PC-3 (cell line): ENCODE data around the gene PPM1L. TPM values are rescaled to one million over a fixed set of nuclear protein-coding genes. Genes with fewer than 3 reads are reported as not detected.

Experiments
- ATAC-seq: fragments of 200-7000 bp; cut with Tn5 transposase; 2 replicates; pipeline ENCODE4 v1.9.1; 2020; ENCODE audit warnings: mild to moderate bottlenecking, moderate library complexity
- BruUV-seq: library from RNA; stranded (reverse); fragments of 400-500 nt; replicated peaks from 2 replicates; lab custom pipeline; 2021; lab: Mats Ljungman, UMichigan
- CTCF ChIA-PET: fragments of 300-600 bp; sonication (Branson Sonifier 250); formaldehyde crosslinking; loops from one replicate; lab custom pipeline; 2022; ENCODE audit warnings: antibody characterized with exemption; lab: Charles Lee
- POLR2A ChIA-PET: fragments of 300-600 bp; sonication (Branson Sonifier 250); formaldehyde crosslinking; loops from one replicate; lab custom pipeline; 2022; ENCODE audit warnings: antibody characterized with exemption; ENCODE audit not compliant: unreplicated experiment; lab: Charles Lee
- DNase-seq: peaks from one replicate; pipeline ENCODE4 v3.0.0-alpha.2; 2015
- H2AFZ ChIP-seq: fragments of 300-600 bp; sonication (generic); 2 replicates; pipeline ENCODE4 v1.6.0; 2016; ENCODE audit warnings: antibody characterized with exemption, low read length
- H3F3A ChIP-seq: fragments of 300-600 bp; sonication (generic); one replicate; pipeline ENCODE4 v1.6.0; 2017; ENCODE audit warnings: antibody characterized with exemption, low read length, control low read depth, mild to moderate bottlenecking; ENCODE audit not compliant: unreplicated experiment
- H3K27ac ChIP-seq: fragments of 300-600 bp; sonication (generic); 2 replicates; pipeline ENCODE4 v1.5.1; 2016; ENCODE audit warnings: mild to moderate bottlenecking, low read length
- H3K27me3 ChIP-seq: fragments of 300-600 bp; sonication (generic); 2 replicates; pipeline ENCODE4 v1.6.1; 2016; ENCODE audit warnings: low read length, mixed read lengths
- H3K36me3 ChIP-seq: fragments of 300-600 bp; sonication (generic); 2 replicates; pipeline ENCODE4 v1.6.1; 2016; ENCODE audit warnings: low read depth, mixed run types, low read length, mixed read lengths
- H3K4me1 ChIP-seq: fragments of 300-600 bp; sonication (generic); 2 replicates; pipeline ENCODE4 v1.5.1; 2016; ENCODE audit warnings: low read length; ENCODE audit not compliant: insufficient read depth
- H3K4me2 ChIP-seq: fragments of 300-600 bp; sonication (generic); 2 replicates; pipeline ENCODE4 v1.6.0; 2016; ENCODE audit warnings: low read length
- H3K4me3 ChIP-seq: fragments of 300-600 bp; sonication (generic); 2 replicates; pipeline ENCODE4 v1.5.1; 2016; ENCODE audit warnings: mild to moderate bottlenecking, low read length, mixed read lengths
- H3K79me2 ChIP-seq: fragments of 300-600 bp; sonication (generic); 2 replicates; pipeline ENCODE4 v1.6.1; 2017; ENCODE audit warnings: low read length, mixed read lengths
- H3K9ac ChIP-seq: fragments of 300-600 bp; sonication (generic); 2 replicates; pipeline ENCODE4 v1.6.0; 2016; ENCODE audit warnings: mild to moderate bottlenecking, low read length
- H3K9me2 ChIP-seq: fragments of 300-600 bp; sonication (generic); replicated peaks from 2 replicates; pipeline ENCODE4 v1.6.1; 2016; ENCODE audit warnings: mixed run types, low read length, mixed read lengths
- H3K9me3 ChIP-seq: fragments of 300-600 bp; sonication (generic); 2 replicates; pipeline ENCODE4 v1.6.1; 2016; ENCODE audit warnings: low read length, mixed read lengths
- H4K20me1 ChIP-seq: fragments of 300-600 bp; sonication (generic); 2 replicates; pipeline ENCODE4 v1.6.1; 2016; ENCODE audit warnings: low read length, mixed read lengths
- EZH2 ChIP-seq: fragments of 300-600 bp; sonication (generic); IDR thresholded peaks from one replicate; pipeline ENCODE4 v1.6.1; 2017; ENCODE audit warnings: antibody characterized with exemption, mild to moderate bottlenecking, low read length; ENCODE audit not compliant: unreplicated experiment
- EZH2phosphoT487 ChIP-seq: fragments of 300-600 bp; sonication (generic); IDR thresholded peaks from 2 replicates; pipeline ENCODE4 v1.6.1; 2018; ENCODE audit warnings: mild to moderate bottlenecking, antibody characterized with exemption, low read length, borderline replicate concordance
- intact Hi-C: fragments of 100-400 bp; cut with micrococcal nuclease; formaldehyde crosslinking; loops from 2 replicates; pipeline ENCODE4 v1.9.0; 2023
- total RNA-seq: library from RNA; depleted of rRNA; stranded (reverse); fragments of >200 nt; gene quantifications from 2 replicates; pipeline ENCODE4 v1.2.3, GENCODE V29; 2014
- TF ChIP-seq, protein P1 (sequence below): fragments of 300-600 bp; sonication (generic); conservative IDR thresholded peaks from 2 replicates; pipeline ENCODE4 v1.5.1; 2017; ENCODE audit warnings: antibody characterized with exemption, low read depth, mild to moderate bottlenecking, low read length

Gene PPM1L
- total RNA-seq, 1 experiment from 2014 or later, result 7.0 TPM

DNA sequence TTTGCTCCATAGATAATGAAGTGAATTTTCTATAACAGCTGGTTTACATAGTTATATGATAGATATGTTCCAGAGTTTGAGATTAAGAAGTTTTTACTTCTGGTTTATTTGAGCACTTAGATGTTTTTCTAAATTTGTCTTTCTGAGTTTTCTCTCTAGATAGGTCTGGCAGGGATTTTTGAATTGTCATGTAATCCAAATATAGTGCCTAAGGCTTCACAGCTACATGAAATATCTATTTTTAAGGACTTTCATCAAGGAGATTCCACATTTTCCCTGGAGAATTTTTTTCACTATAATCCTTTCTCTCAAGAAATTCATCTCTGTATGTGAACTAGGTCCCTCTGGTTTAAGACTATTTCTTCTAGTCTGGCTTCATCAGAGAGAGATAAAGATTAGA lies 12.0 kb downstream of the PPM1L start:
- Histone ChIP-seq H3K9me3 (no peaks in the 10 kb centered on the region), H3K4me3 (no peak overlapping the region), H3K9me2 (no peaks in the 10 kb centered on the region), H4K20me1 (no peaks in the 10 kb centered on the region), H3K27ac (no peak overlapping the region), H3K36me3 (no peaks in the 10 kb centered on the region), H3K9ac (no peak overlapping the region), H3K79me2 (no peaks in the 10 kb centered on the region), H3K4me2 (no peak overlapping the region), H2AFZ (no peak overlapping the region), H3K4me1 (no peaks in the 10 kb centered on the region), H3F3A (no peaks in the 10 kb centered on the region), H3K27me3 (no peaks in the 10 kb centered on the region)
- ATAC-seq, result no peak
- ChIA-PET CTCF (no interaction called here), POLR2A (no interaction called here)
- no peak for DNase-seq
- intact Hi-C loops, result no loop called here
- BruUV-seq, result no TSS peak
- TF ChIP-seq, protein P1, sequence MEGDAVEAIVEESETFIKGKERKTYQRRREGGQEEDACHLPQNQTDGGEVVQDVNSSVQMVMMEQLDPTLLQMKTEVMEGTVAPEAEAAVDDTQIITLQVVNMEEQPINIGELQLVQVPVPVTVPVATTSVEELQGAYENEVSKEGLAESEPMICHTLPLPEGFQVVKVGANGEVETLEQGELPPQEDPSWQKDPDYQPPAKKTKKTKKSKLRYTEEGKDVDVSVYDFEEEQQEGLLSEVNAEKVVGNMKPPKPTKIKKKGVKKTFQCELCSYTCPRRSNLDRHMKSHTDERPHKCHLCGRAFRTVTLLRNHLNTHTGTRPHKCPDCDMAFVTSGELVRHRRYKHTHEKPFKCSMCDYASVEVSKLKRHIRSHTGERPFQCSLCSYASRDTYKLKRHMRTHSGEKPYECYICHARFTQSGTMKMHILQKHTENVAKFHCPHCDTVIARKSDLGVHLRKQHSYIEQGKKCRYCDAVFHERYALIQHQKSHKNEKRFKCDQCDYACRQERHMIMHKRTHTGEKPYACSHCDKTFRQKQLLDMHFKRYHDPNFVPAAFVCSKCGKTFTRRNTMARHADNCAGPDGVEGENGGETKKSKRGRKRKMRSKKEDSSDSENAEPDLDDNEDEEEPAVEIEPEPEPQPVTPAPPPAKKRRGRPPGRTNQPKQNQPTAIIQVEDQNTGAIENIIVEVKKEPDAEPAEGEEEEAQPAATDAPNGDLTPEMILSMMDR, result no peak
- TF ChIP-seq EZH2phosphoT487 (no peak), EZH2 (no peak)

DNA sequence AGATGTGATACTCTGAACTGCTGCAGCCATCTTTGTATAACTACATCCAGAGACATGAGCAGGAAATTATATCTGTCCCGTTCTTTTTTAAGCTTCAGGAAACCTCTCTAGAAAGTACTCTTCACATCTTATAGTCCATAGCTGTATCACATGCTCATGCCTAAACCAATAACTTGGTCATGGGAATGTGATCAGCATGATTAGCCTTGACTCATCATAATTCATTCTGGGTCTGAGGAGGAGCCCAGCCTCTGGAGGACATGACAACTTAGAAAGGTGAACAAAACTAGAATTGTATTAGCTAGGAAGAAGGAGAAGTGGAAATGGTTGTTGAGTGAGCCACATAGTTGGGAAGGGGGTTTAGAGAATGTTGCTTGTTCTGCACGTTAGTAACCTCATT lies 12.9 kb downstream of the PPM1L start:
- POLR2A ChIA-PET, result no interaction called here
- H4K20me1 ChIP-seq, result no peaks in the 10 kb centered on the region
- H3K27ac ChIP-seq, result no peak overlapping the region
- H3K4me1 ChIP-seq, result no peaks in the 10 kb centered on the region
- BruUV-seq, result no TSS peak
- no peaks in the 10 kb centered on the region for H3K36me3 ChIP-seq
- no peak overlapping the region for H2AFZ ChIP-seq
- no peaks in the 10 kb centered on the region for H3K9me2 ChIP-seq
- DNase-seq (peak; percentile 25), ATAC-seq (no peak)
- H3K9ac ChIP-seq, result no peak overlapping the region
- no peaks in the 10 kb centered on the region for H3F3A ChIP-seq
- H3K79me2 ChIP-seq, result no peaks in the 10 kb centered on the region
- CTCF ChIA-PET, result no interaction called here
- H3K27me3 ChIP-seq, result no peaks in the 10 kb centered on the region
- TF ChIP-seq EZH2phosphoT487 (no peak), EZH2 (no peak)
- TF ChIP-seq, protein P1, result no peak
- H3K4me2 ChIP-seq, result no peak overlapping the region
- H3K4me3 ChIP-seq, result no peak overlapping the region
- no peaks in the 10 kb centered on the region for H3K9me3 ChIP-seq
- intact Hi-C loops, result no loop called here

DNA sequence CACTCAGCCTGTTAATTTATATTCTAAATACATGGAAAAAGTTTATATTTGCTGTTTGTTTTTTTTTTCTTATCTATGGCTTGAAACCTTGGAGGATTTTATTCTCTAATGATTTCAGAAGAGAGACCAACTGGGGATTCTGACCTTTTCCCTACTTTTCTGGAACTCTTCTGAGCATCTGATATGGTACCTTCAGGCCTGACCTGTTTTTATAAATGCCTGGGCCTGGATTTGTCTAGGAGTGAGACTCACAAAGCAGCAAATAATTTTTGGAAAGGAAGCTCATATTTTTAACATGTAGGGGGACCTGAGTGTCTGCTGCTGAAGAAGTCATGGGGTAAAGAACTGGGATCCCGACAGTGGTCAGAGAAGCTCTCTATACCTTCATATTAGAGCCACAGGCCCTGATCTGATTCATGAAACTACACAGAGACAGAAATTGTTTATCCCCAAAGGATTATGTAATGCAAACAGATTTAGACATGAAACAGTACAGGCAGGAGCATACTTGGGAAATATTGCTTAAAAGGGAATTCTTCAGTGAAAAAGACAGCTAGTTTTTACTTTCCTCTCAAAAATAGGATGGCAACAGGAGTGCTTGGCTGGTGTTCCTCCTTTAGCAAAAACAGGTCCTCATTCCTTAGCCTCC lies 15.9 kb downstream of the PPM1L start:
- no peak overlapping the region for H3K27ac ChIP-seq
- no peak overlapping the region for H2AFZ ChIP-seq
- H3K4me1 ChIP-seq, result no peaks in the 10 kb centered on the region
- intact Hi-C loops, result no loop called here
- ATAC-seq, result no peak
- no peaks in the 10 kb centered on the region for H4K20me1 ChIP-seq
- no peaks in the 10 kb centered on the region for H3F3A ChIP-seq
- POLR2A ChIA-PET, result no interaction called here
- H3K4me3 ChIP-seq, result no peak overlapping the region
- H3K9me2 ChIP-seq, result no peaks in the 10 kb centered on the region
- H3K27me3 ChIP-seq, result no peaks in the 10 kb centered on the region
- TF ChIP-seq, protein P1, result no peak
- no peak for TF ChIP-seq EZH2phosphoT487
- TF ChIP-seq EZH2, result no peak
- no peaks in the 10 kb centered on the region for H3K79me2 ChIP-seq
- H3K4me2 ChIP-seq, result no peak overlapping the region
- CTCF ChIA-PET, result no interaction called here
- BruUV-seq, result no TSS peak
- H3K9ac ChIP-seq, result no peak overlapping the region
- DNase-seq, result no peak
- no peaks in the 10 kb centered on the region for H3K9me3 ChIP-seq
- no peaks in the 10 kb centered on the region for H3K36me3 ChIP-seq
